GM23338 (cell line): ENCODE data around the gene EGF. TPM values are rescaled to one million over a fixed set of nuclear protein-coding genes. Genes with fewer than 3 reads are reported as not detected.

ENCODE experiments used
- ATAC-seq: fragments of 200-7000 bp; cut with Tn5 transposase; 3 replicates; pipeline ENCODE4 v1.9.1; 2020
- DNase-seq: peaks from one replicate; pipeline ENCODE4 v3.0.0-alpha.2; 2015; ENCODE audit warnings: low spot score
- H2AFZ ChIP-seq: fragments of 200-600 bp; sonication (generic); 2 replicates; pipeline ENCODE4 v1.8.0; 2016; ENCODE audit warnings: antibody characterized with exemption, mild to moderate bottlenecking, moderate library complexity
- H3F3A ChIP-seq: fragments of 200-600 bp; sonication (generic); replicated peaks from 2 replicates; pipeline ENCODE4 v1.8.0; 2017; ENCODE audit warnings: antibody characterized with exemption, mixed run types, low read depth
- H3K27ac ChIP-seq: fragments of 200-600 bp; sonication (generic); 2 replicates; pipeline ENCODE4 v1.6.1; 2016; ENCODE audit warnings: low read depth
- H3K27me3 ChIP-seq: fragments of 200-600 bp; sonication (generic); 2 replicates; pipeline ENCODE4 v1.8.0; 2016; ENCODE audit warnings: mild to moderate bottlenecking, mixed run types, moderate library complexity; ENCODE audit not compliant: insufficient read depth
- H3K36me3 ChIP-seq: fragments of 200-600 bp; sonication (generic); 2 replicates; pipeline ENCODE4 v1.8.0; 2016; ENCODE audit warnings: mild to moderate bottlenecking; ENCODE audit not compliant: insufficient read depth
- H3K4me1 ChIP-seq: fragments of 200-600 bp; sonication (generic); 2 replicates; pipeline ENCODE4 v1.8.0; 2016; ENCODE audit warnings: mild to moderate bottlenecking, moderate library complexity; ENCODE audit not compliant: insufficient read depth
- H3K4me2 ChIP-seq: fragments of 200-600 bp; sonication (generic); 2 replicates; pipeline ENCODE4 v1.7.1; 2017; ENCODE audit warnings: mixed run types
- H3K4me3 ChIP-seq: fragments of 200-600 bp; sonication (generic); 2 replicates; pipeline ENCODE4 v1.6.1; 2016; ENCODE audit warnings: mixed run types
- H3K79me2 ChIP-seq: fragments of 200-600 bp; sonication (generic); replicated peaks from 2 replicates; pipeline ENCODE4 v1.8.0; 2017; ENCODE audit warnings: mild to moderate bottlenecking; ENCODE audit not compliant: insufficient read depth
- H3K9me2 ChIP-seq: fragments of 200-600 bp; sonication (generic); 2 replicates; pipeline ENCODE4 v1.8.0; 2017; ENCODE audit not compliant: insufficient read depth
- H4K20me1 ChIP-seq: fragments of 200-600 bp; sonication (generic); replicated peaks from 2 replicates; pipeline ENCODE4 v1.8.0; 2017; ENCODE audit warnings: mild to moderate bottlenecking; ENCODE audit not compliant: insufficient read depth
- H3K27ac Mint-ChIP-seq: 2 replicates; pipeline ENCODE4 v1.8.0; 2020; ENCODE audit warnings: inconsistent platforms, mild to moderate bottlenecking, moderate library complexity, mixed read lengths
- H3K27me3 Mint-ChIP-seq: 3 replicates; pipeline ENCODE4 v1.8.0; 2022; ENCODE audit warnings: low read depth, mild to moderate bottlenecking, moderate library complexity, mixed read lengths, inconsistent platforms; ENCODE audit not compliant: insufficient read depth, poor library complexity
- H3K36me3 Mint-ChIP-seq: 3 replicates; pipeline ENCODE4 v1.8.0; 2021; ENCODE audit warnings: low read depth, mild to moderate bottlenecking, inconsistent platforms, moderate library complexity, mixed read lengths
- H3K4me1 Mint-ChIP-seq: 3 replicates; pipeline ENCODE4 v1.8.0; 2020; ENCODE audit warnings: mild to moderate bottlenecking, inconsistent platforms, mixed read lengths
- H3K4me3 Mint-ChIP-seq: 3 replicates; pipeline ENCODE4 v1.8.0; 2021; ENCODE audit warnings: moderate library complexity, mild to moderate bottlenecking, inconsistent platforms, mixed read lengths
- H3K9me3 Mint-ChIP-seq: 3 replicates; pipeline ENCODE4 v1.8.0; 2020; ENCODE audit warnings: moderate library complexity, mild to moderate bottlenecking, inconsistent platforms, mixed read lengths
- CREB1 ChIP-seq: fragments of 250-450 bp; sonication (Bioruptor Pico); IDR thresholded peaks from 2 replicates; pipeline ENCODE4 v1.5.0; 2020; ENCODE audit warnings: low read depth, mild to moderate bottlenecking, moderate library complexity
- EZH2 ChIP-seq: fragments of 200-600 bp; sonication (generic); IDR thresholded peaks from one replicate; pipeline ENCODE4 v1.8.0; 2017; ENCODE audit warnings: antibody characterized with exemption, mild to moderate bottlenecking, low read depth; ENCODE audit not compliant: unreplicated experiment
- EZH2phosphoT487 ChIP-seq: fragments of 200-600 bp; sonication (generic); IDR thresholded peaks from one replicate; pipeline ENCODE4 v1.8.1; 2018; ENCODE audit warnings: antibody characterized with exemption; ENCODE audit not compliant: unreplicated experiment
- JUNB ChIP-seq: IDR thresholded peaks from one replicate; pipeline ENCODE4 v1.6.1; 2016; ENCODE audit warnings: antibody characterized with exemption; ENCODE audit not compliant: unreplicated experiment
- NANOG ChIP-seq: IDR thresholded peaks from 2 replicates; pipeline ENCODE4 v1.6.1; 2016; ENCODE audit warnings: antibody characterized with exemption, borderline replicate concordance
- POLR2AphosphoS5 ChIP-seq: IDR thresholded peaks from 2 replicates; pipeline ENCODE4 v1.6.1; 2016; ENCODE audit warnings: antibody characterized with exemption, low read depth
- STAT1 ChIP-seq: IDR thresholded peaks from one replicate; pipeline ENCODE4 v1.6.1; 2016; ENCODE audit warnings: antibody characterized with exemption; ENCODE audit not compliant: unreplicated experiment
- ZNF114 ChIP-seq: fragments of 250-450 bp; sonication (Bioruptor Pico); IDR thresholded peaks from 2 replicates; pipeline ENCODE4 v1.5.0; 2020; ENCODE audit warnings: mild to moderate bottlenecking, moderate library complexity
- ZNF331 ChIP-seq: fragments of 250-450 bp; sonication (Bioruptor Pico); IDR thresholded peaks from 2 replicates; pipeline ENCODE4 v1.5.0; 2020; ENCODE audit warnings: low read depth, mild to moderate bottlenecking, moderate library complexity
- polyA plus RNA-seq: library from polyadenylated mRNA; unstranded; fragments of >200 nt; fragmentation: Nextera tagmentation; extraction: Ambion mirVana; gene quantifications from 2 replicates; pipeline ENCODE4 v1.2.1, GENCODE V29; 2016
- total RNA-seq: library from RNA; depleted of rRNA; stranded (reverse); fragments of >200 nt; shearing (Covaris generic); gene quantifications from 2 replicates; pipeline ENCODE4 v1.2.3, GENCODE V29; 2014
- TF ChIP-seq, protein P1 (sequence below), 2 experiments: fragments of 200-600 bp in 1 of 2; sonication (generic) in 1 of 2; conservative IDR thresholded peaks; 2 replicates each; pipeline versions ENCODE4 v1.5.1 to v1.6.1; 2016 to 2017; ENCODE audit warnings: antibody characterized with exemption in 2 of 2, low read depth in 2 of 2, mild to moderate bottlenecking in 2 of 2, moderate library complexity in 1 of 2
- TF ChIP-seq, protein P2 (sequence below): IDR thresholded peaks from 2 replicates; pipeline ENCODE4 v1.6.1; 2016; ENCODE audit warnings: antibody characterized with exemption
- TF ChIP-seq, protein P3 (sequence below): IDR thresholded peaks from one replicate; pipeline ENCODE4 v1.6.1; 2018; ENCODE audit warnings: antibody characterized with exemption; ENCODE audit not compliant: unreplicated experiment
- TF ChIP-seq, protein P4 (sequence below): fragments of 250-450 bp; sonication (Bioruptor Pico); IDR thresholded peaks from 2 replicates; pipeline ENCODE4 v1.5.0; 2020; ENCODE audit warnings: mild to moderate bottlenecking, moderate library complexity

EGF gene
- total and polyA plus RNA-seq, 2 experiments from 2014 or later = 1.4 to 3.0 TPM

DNA sequence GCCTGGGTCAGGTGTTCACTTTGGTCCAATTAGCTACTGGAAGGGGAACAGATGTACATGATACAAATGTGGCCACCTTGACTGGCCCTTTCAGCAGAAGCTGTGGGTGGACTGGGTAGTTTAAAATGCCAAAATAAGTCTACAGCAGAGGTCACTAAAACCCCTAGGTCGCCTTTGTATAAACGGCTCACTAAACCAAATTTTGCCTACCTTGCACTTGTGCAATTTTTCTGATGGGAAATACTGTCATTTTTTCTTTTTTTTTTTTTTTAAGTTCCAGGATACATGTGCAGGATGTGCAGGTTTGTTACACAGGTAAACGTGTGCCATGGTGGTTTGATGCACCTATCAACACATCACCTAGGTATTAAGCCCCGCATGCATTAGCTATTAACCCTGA lies 109.8 kb downstream of the EGF start:
- H3K4me3 Mint-ChIP-seq = no peak overlapping the region
- peaks cover 15% of the 10 kb centered on the region for H3K4me1 Mint-ChIP-seq
- no peaks in the 10 kb centered on the region for H3K36me3 Mint-ChIP-seq
- peaks cover 5% of the 10 kb centered on the region for H3K27me3 Mint-ChIP-seq
- Histone ChIP-seq H3K4me2 (no peak overlapping the region), H3K79me2 (no peaks in the 10 kb centered on the region), H4K20me1 (no peaks in the 10 kb centered on the region), H3F3A (no peaks in the 10 kb centered on the region), H2AFZ (no peak overlapping the region), H3K36me3 (no peaks in the 10 kb centered on the region), H3K4me1 (peaks cover 13% of the 10 kb centered on the region), H3K27me3 (no peaks in the 10 kb centered on the region), H3K4me3 (no peak overlapping the region), H3K9me2 (no peaks in the 10 kb centered on the region), H3K27ac (no peak overlapping the region)
- DNase-seq (no peak), ATAC-seq (no peak)
- no peaks in the 10 kb centered on the region for H3K9me3 Mint-ChIP-seq
- no peak overlapping the region for H3K27ac Mint-ChIP-seq
- no peak for TF ChIP-seq ZNF331
- no peak for TF ChIP-seq EZH2phosphoT487
- TF ChIP-seq CREB1 (CRISPR knock-in tag) = no peak
- TF ChIP-seq, protein P1, sequence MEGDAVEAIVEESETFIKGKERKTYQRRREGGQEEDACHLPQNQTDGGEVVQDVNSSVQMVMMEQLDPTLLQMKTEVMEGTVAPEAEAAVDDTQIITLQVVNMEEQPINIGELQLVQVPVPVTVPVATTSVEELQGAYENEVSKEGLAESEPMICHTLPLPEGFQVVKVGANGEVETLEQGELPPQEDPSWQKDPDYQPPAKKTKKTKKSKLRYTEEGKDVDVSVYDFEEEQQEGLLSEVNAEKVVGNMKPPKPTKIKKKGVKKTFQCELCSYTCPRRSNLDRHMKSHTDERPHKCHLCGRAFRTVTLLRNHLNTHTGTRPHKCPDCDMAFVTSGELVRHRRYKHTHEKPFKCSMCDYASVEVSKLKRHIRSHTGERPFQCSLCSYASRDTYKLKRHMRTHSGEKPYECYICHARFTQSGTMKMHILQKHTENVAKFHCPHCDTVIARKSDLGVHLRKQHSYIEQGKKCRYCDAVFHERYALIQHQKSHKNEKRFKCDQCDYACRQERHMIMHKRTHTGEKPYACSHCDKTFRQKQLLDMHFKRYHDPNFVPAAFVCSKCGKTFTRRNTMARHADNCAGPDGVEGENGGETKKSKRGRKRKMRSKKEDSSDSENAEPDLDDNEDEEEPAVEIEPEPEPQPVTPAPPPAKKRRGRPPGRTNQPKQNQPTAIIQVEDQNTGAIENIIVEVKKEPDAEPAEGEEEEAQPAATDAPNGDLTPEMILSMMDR (conservative IDR thresholded peaks at IDR 0.05; ENCODE audit: low read depth in 2 of 2) = no peak
- TF ChIP-seq POLR2AphosphoS5 = no peak
- TF ChIP-seq, protein P2, sequence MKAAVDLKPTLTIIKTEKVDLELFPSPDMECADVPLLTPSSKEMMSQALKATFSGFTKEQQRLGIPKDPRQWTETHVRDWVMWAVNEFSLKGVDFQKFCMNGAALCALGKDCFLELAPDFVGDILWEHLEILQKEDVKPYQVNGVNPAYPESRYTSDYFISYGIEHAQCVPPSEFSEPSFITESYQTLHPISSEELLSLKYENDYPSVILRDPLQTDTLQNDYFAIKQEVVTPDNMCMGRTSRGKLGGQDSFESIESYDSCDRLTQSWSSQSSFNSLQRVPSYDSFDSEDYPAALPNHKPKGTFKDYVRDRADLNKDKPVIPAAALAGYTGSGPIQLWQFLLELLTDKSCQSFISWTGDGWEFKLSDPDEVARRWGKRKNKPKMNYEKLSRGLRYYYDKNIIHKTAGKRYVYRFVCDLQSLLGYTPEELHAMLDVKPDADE = no peak
- TF ChIP-seq, protein P3, sequence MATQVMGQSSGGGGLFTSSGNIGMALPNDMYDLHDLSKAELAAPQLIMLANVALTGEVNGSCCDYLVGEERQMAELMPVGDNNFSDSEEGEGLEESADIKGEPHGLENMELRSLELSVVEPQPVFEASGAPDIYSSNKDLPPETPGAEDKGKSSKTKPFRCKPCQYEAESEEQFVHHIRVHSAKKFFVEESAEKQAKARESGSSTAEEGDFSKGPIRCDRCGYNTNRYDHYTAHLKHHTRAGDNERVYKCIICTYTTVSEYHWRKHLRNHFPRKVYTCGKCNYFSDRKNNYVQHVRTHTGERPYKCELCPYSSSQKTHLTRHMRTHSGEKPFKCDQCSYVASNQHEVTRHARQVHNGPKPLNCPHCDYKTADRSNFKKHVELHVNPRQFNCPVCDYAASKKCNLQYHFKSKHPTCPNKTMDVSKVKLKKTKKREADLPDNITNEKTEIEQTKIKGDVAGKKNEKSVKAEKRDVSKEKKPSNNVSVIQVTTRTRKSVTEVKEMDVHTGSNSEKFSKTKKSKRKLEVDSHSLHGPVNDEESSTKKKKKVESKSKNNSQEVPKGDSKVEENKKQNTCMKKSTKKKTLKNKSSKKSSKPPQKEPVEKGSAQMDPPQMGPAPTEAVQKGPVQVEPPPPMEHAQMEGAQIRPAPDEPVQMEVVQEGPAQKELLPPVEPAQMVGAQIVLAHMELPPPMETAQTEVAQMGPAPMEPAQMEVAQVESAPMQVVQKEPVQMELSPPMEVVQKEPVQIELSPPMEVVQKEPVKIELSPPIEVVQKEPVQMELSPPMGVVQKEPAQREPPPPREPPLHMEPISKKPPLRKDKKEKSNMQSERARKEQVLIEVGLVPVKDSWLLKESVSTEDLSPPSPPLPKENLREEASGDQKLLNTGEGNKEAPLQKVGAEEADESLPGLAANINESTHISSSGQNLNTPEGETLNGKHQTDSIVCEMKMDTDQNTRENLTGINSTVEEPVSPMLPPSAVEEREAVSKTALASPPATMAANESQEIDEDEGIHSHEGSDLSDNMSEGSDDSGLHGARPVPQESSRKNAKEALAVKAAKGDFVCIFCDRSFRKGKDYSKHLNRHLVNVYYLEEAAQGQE = no peak
- no peak for TF ChIP-seq ZNF114 (CRISPR knock-in tag)
- TF ChIP-seq STAT1 = no peak
- TF ChIP-seq JUNB = no peak
- TF ChIP-seq EZH2 = no peak
- no peak for TF ChIP-seq NANOG
- TF ChIP-seq, protein P4, sequence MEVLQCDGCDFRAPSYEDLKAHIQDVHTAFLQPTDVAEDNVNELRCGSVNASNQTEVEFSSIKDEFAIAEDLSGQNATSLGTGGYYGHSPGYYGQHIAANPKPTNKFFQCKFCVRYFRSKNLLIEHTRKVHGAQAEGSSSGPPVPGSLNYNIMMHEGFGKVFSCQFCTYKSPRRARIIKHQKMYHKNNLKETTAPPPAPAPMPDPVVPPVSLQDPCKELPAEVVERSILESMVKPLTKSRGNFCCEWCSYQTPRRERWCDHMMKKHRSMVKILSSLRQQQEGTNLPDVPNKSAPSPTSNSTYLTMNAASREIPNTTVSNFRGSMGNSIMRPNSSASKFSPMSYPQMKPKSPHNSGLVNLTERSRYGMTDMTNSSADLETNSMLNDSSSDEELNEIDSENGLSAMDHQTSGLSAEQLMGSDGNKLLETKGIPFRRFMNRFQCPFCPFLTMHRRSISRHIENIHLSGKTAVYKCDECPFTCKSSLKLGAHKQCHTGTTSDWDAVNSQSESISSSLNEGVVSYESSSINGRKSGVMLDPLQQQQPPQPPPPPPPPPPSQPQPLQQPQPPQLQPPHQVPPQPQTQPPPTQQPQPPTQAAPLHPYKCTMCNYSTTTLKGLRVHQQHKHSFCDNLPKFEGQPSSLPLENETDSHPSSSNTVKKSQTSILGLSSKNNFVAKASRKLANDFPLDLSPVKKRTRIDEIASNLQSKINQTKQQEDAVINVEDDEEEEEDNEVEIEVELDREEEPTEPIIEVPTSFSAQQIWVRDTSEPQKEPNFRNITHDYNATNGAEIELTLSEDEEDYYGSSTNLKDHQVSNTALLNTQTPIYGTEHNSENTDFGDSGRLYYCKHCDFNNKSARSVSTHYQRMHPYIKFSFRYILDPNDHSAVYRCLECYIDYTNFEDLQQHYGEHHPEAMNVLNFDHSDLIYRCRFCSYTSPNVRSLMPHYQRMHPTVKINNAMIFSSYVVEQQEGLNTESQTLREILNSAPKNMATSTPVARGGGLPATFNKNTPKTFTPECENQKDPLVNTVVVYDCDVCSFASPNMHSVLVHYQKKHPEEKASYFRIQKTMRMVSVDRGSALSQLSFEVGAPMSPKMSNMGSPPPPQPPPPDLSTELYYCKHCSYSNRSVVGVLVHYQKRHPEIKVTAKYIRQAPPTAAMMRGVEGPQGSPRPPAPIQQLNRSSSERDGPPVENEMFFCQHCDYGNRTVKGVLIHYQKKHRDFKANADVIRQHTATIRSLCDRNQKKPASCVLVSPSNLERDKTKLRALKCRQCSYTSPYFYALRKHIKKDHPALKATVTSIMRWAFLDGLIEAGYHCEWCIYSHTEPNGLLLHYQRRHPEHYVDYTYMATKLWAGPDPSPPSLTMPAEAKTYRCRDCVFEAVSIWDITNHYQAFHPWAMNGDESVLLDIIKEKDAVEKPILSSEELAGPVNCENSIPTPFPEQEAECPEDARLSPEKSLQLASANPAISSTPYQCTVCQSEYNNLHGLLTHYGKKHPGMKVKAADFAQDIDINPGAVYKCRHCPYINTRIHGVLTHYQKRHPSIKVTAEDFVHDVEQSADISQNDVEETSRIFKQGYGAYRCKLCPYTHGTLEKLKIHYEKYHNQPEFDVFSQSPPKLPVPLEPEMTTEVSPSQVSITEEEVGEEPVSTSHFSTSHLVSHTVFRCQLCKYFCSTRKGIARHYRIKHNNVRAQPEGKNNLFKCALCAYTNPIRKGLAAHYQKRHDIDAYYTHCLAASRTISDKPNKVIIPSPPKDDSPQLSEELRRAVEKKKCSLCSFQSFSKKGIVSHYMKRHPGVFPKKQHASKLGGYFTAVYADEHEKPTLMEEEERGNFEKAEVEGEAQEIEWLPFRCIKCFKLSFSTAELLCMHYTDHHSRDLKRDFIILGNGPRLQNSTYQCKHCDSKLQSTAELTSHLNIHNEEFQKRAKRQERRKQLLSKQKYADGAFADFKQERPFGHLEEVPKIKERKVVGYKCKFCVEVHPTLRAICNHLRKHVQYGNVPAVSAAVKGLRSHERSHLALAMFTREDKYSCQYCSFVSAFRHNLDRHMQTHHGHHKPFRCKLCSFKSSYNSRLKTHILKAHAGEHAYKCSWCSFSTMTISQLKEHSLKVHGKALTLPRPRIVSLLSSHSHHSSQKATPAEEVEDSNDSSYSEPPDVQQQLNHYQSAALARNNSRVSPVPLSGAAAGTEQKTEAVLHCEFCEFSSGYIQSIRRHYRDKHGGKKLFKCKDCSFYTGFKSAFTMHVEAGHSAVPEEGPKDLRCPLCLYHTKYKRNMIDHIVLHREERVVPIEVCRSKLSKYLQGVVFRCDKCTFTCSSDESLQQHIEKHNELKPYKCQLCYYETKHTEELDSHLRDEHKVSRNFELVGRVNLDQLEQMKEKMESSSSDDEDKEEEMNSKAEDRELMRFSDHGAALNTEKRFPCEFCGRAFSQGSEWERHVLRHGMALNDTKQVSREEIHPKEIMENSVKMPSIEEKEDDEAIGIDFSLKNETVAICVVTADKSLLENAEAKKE (CRISPR knock-in tag) = no peak
